ENCODE results near the gene DGKB.

- TF ChIP-seq, protein P1, sequence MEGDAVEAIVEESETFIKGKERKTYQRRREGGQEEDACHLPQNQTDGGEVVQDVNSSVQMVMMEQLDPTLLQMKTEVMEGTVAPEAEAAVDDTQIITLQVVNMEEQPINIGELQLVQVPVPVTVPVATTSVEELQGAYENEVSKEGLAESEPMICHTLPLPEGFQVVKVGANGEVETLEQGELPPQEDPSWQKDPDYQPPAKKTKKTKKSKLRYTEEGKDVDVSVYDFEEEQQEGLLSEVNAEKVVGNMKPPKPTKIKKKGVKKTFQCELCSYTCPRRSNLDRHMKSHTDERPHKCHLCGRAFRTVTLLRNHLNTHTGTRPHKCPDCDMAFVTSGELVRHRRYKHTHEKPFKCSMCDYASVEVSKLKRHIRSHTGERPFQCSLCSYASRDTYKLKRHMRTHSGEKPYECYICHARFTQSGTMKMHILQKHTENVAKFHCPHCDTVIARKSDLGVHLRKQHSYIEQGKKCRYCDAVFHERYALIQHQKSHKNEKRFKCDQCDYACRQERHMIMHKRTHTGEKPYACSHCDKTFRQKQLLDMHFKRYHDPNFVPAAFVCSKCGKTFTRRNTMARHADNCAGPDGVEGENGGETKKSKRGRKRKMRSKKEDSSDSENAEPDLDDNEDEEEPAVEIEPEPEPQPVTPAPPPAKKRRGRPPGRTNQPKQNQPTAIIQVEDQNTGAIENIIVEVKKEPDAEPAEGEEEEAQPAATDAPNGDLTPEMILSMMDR (conservative IDR thresholded peaks at IDR 0.05 in 1 of 2, IDR thresholded peaks at IDR 0.05 in 1 of 2; ENCODE audit: low read depth in 1 of 2, low read length in 2 of 2) = no peak
- no peak for TF ChIP-seq EZH2 (IDR thresholded peaks at IDR 0.05; ENCODE audit: low read length, missing control alignments)
These were observed 684.2 kb downstream of the DGKB start for GRCh38 chr7:14218338-14218737.
